T-cell (primary cell): Measurements from ENCODE around the gene SLIT3. TPM values are rescaled to one million over a fixed set of nuclear protein-coding genes. Genes with fewer than 3 reads are reported as not detected.

ENCODE experiments used
- ATAC-seq, 4 experiments: fragments of 200-7000 bp in 3 of 4; fragments of 150-1000 bp in 1 of 4; cut with Tn5 transposase; replicated peaks in 1 of 4; 1 replicate in 3 of 4; 2 replicates in 1 of 4; pipeline ENCODE4 v1.10.0; 2021; ENCODE audit warnings: moderate library complexity in 3 of 4, mild to moderate bottlenecking in 2 of 4, moderate number of reproducible peaks in 1 of 4
- CTCF ChIA-PET, 2 donors: fragments of 300-600 bp; sonication (Branson Sonifier 250); formaldehyde crosslinking; loops; one replicate each; lab custom pipeline; 2022; ENCODE audit warnings: antibody characterized with exemption in 2 of 2; lab: Charles Lee
- POLR2A ChIA-PET, 2 donors: fragments of 300-600 bp; sonication (Branson Sonifier 250); formaldehyde crosslinking; loops; one replicate each; lab custom pipeline; 2022; ENCODE audit warnings: antibody characterized with exemption in 2 of 2; lab: Charles Lee
- DNase-seq, 35 experiments: peaks; one replicate each; pipeline versions ENCODE4 v3.0.0 to v3.0.0-alpha.2; 2013 to 2023
- H3K27ac ChIP-seq: one replicate; pipeline ENCODE4 v1.5.1; 2013; ENCODE audit warnings: low read length
- H3K27me3 ChIP-seq, 2 experiments: replicated peaks in 1 of 2; 1 replicate in 1 of 2; 2 replicates in 1 of 2; pipeline versions ENCODE4 v1.6.1 to v1.7.0; 2013; ENCODE audit warnings: low read length in 1 of 2, mixed read lengths in 1 of 2; ENCODE audit not compliant: control insufficient read depth in 2 of 2, insufficient read depth in 2 of 2; ENCODE audit errors: extremely low read depth in 1 of 2
- H3K36me3 ChIP-seq, 2 donors: 1 replicate in 1 of 2; 2 replicates in 1 of 2; pipeline versions ENCODE4 v1.6.1 to v1.7.0; 2013; ENCODE audit warnings: low read length in 1 of 2; ENCODE audit not compliant: control insufficient read depth in 2 of 2, insufficient read depth in 1 of 2; ENCODE audit errors: extremely low read depth in 1 of 2
- H3K4me1 ChIP-seq, 2 experiments: 1 replicate in 1 of 2; 2 replicates in 1 of 2; pipeline versions ENCODE4 v1.6.1 to v1.7.0; 2013; ENCODE audit warnings: low read length in 2 of 2, mixed read lengths in 1 of 2; ENCODE audit not compliant: insufficient read depth in 2 of 2, control insufficient read depth in 1 of 2; ENCODE audit errors: extremely low read depth in 1 of 2
- H3K4me3 ChIP-seq, 2 donors: 1 replicate in 1 of 2; 2 replicates in 1 of 2; pipeline versions ENCODE4 v1.5.1 to v1.7.0; 2013; ENCODE audit warnings: mild to moderate bottlenecking in 2 of 2, low read length in 1 of 2, moderate library complexity in 1 of 2; ENCODE audit not compliant: control insufficient read depth in 1 of 2; ENCODE audit errors: extremely low read depth in 1 of 2
- H3K9me3 ChIP-seq: 2 replicates; pipeline ENCODE4 v1.7.0; 2013
- H3K27ac Mint-ChIP-seq, 2 donors: one replicate each; pipeline ENCODE4 v1.8.0; 2020 to 2021; ENCODE audit warnings: mild to moderate bottlenecking in 2 of 2, mixed read lengths in 2 of 2
- H3K27me3 Mint-ChIP-seq, 2 donors: one replicate each; pipeline ENCODE4 v1.8.0; 2021 to 2022; ENCODE audit warnings: mixed read lengths in 2 of 2
- H3K36me3 Mint-ChIP-seq: one replicate; pipeline ENCODE4 v1.8.0; 2021; ENCODE audit warnings: mixed read lengths
- H3K4me1 Mint-ChIP-seq, 3 donors: one replicate each; pipeline ENCODE4 v1.8.0; 2020 to 2022; ENCODE audit warnings: mixed read lengths in 3 of 3, mild to moderate bottlenecking in 1 of 3
- H3K4me3 Mint-ChIP-seq, 3 donors: one replicate each; pipeline ENCODE4 v1.8.0; 2020 to 2022; ENCODE audit warnings: mild to moderate bottlenecking in 3 of 3, mixed read lengths in 3 of 3, moderate library complexity in 3 of 3
- H3K9me3 Mint-ChIP-seq, 3 donors: one replicate each; pipeline ENCODE4 v1.8.0; 2020 to 2022; ENCODE audit warnings: mixed read lengths in 3 of 3
- WGBS: methylation state at CpG from one replicate; pipeline ENCODE4 v1.1.5; 2013; ENCODE audit warnings: missing lambda C conversion rate; ENCODE audit not compliant: insufficient coverage; 5-methylcytosine and 5-hydroxymethylcytosine counted together
- total RNA-seq, 35 experiments: library from RNA in 6 of 35; stranded (reverse) in 6 of 35; fragments of 120-200 nt in 1 of 35; gene quantifications; one replicate each; pipeline versions ENCODE4 v1.2.1 to v1.2.4 and lab custom pipeline; 2013 to 2026

The SLIT3 gene
- total RNA-seq, 5 donors from 2014 or later (not counting 1 experiment from before 2014, with no cell fraction given) = 0.13 to 0.32 (median 0.13) TPM; not detected in 2

GRCh38 chr5:168818558-168818957 lies 482.4 kb downstream of the SLIT3 start:
- H3K27me3 Mint-ChIP-seq = peaks cover 5 to 10% of the 10 kb centered on the region in 2 donors
- H3K36me3 Mint-ChIP-seq = no peaks in the 10 kb centered on the region
- Histone ChIP-seq H3K27ac (no peak overlapping the region), H3K4me1 (no peaks in the 10 kb centered on the region), H3K27me3 (no peaks in the 10 kb centered on the region), H3K4me3 (no peak overlapping the region), H3K9me3 (no peaks in the 10 kb centered on the region), H3K36me3 (no peaks in the 10 kb centered on the region)
- no peak overlapping the region for H3K27ac Mint-ChIP-seq
- DNase-seq = no peak
- H3K4me3 Mint-ChIP-seq = no peak overlapping the region
- WGBS = 86% methylated on average over 2 of the region's 4 CpGs
- no peak for ATAC-seq
- ChIA-PET CTCF (no interaction called here), POLR2A (no interaction called here)
- H3K9me3 Mint-ChIP-seq = peaks cover 0 to 5% (median 0%) of the 10 kb centered on the region in 3 donors
- no peaks in the 10 kb centered on the region for H3K4me1 Mint-ChIP-seq

GRCh38 chr5:168817591-168817990 lies 483.3 kb downstream of the SLIT3 start:
- Mint-ChIP-seq H3K4me1 (no peaks in the 10 kb centered on the region), H3K27ac (no peak overlapping the region), H3K36me3 (no peaks in the 10 kb centered on the region), H3K27me3 (peaks cover 0 to 5% of the 10 kb centered on the region in 2 donors), H3K4me3 (no peak overlapping the region), H3K9me3 (no peaks in the 10 kb centered on the region)
- ChIA-PET POLR2A (no interaction called here), CTCF (no interaction called here)
- Histone ChIP-seq H3K4me1 (no peaks in the 10 kb centered on the region), H3K27ac (no peak overlapping the region), H3K27me3 (no peaks in the 10 kb centered on the region), H3K9me3 (no peaks in the 10 kb centered on the region), H3K36me3 (no peaks in the 10 kb centered on the region), H3K4me3 (no peak overlapping the region)
- ATAC-seq = no peak
- no peak for DNase-seq
- 100% methylated on average over 1 of the region's 5 CpGs for WGBS

DNA sequence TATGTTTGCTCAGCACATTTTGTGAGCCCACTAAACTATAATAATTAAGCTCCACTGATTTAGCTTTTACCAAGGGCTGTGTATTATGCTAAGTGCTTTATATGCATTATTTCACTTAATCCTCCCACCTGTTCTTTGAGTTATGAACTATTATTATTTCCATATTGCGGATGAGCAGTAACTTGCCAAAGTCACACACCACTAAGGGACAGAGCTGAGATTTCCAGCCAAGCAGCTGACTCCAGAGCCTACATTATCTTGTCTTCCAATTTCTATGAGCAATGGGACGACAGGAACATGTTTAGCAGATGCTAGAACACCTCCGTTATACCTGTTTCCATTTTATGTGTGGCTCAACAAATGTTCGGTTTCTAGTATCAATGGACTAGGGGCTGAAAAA lies 484.3 kb downstream of the SLIT3 start:
- CTCF ChIA-PET = interaction anchor here in 1 of 2 donors (0.6 kb wide), 1 partner anchor 104 kb away, joined by 3 read pairs; no protein-coding TSS in a partner anchor
- H3K9me3 ChIP-seq = no peaks in the 10 kb centered on the region
- Mint-ChIP-seq H3K4me3 (no peak overlapping the region), H3K36me3 (no peaks in the 10 kb centered on the region), H3K4me1 (no peaks in the 10 kb centered on the region), H3K9me3 (no peaks in the 10 kb centered on the region), H3K27me3 (peaks cover 0 to 5% of the 10 kb centered on the region in 2 donors), H3K27ac (no peak overlapping the region)
- no peak for DNase-seq
- no peaks in the 10 kb centered on the region for H3K27me3 ChIP-seq
- H3K36me3 ChIP-seq = no peaks in the 10 kb centered on the region
- no peak overlapping the region for H3K4me3 ChIP-seq
- H3K4me1 ChIP-seq = no peaks in the 10 kb centered on the region
- POLR2A ChIA-PET = no interaction called here
- WGBS = 100% methylated on average over 1 of the region's 4 CpGs
- ATAC-seq = no peak
- no peak overlapping the region for H3K27ac ChIP-seq

GRCh38 chr5:168813184-168813968 lies 487.6 kb downstream of the SLIT3 start:
- Histone ChIP-seq H3K4me1 (no peaks in the 10 kb centered on the region), H3K27me3 (peaks cover 0 to 9% of the 10 kb centered on the region in 2 experiments), H3K4me3 (no peak overlapping the region), H3K27ac (no peak overlapping the region), H3K36me3 (no peaks in the 10 kb centered on the region), H3K9me3 (no peaks in the 10 kb centered on the region)
- no peak for ATAC-seq
- DNase-seq = no peak
- 60% methylated on average over 1 of the region's 4 CpGs for WGBS
- Mint-ChIP-seq H3K36me3 (no peaks in the 10 kb centered on the region), H3K4me3 (no peak overlapping the region), H3K9me3 (no peaks in the 10 kb centered on the region), H3K27me3 (peaks cover 0 to 3% of the 10 kb centered on the region in 2 donors), H3K4me1 (no peaks in the 10 kb centered on the region), H3K27ac (no peak overlapping the region)
- ChIA-PET POLR2A (no interaction called here), CTCF (interaction anchor here in 1 of 2 donors (0.5 kb wide), 1 partner anchor 1092 kb away, joined by 3 read pairs; no protein-coding TSS in a partner anchor)

DNA sequence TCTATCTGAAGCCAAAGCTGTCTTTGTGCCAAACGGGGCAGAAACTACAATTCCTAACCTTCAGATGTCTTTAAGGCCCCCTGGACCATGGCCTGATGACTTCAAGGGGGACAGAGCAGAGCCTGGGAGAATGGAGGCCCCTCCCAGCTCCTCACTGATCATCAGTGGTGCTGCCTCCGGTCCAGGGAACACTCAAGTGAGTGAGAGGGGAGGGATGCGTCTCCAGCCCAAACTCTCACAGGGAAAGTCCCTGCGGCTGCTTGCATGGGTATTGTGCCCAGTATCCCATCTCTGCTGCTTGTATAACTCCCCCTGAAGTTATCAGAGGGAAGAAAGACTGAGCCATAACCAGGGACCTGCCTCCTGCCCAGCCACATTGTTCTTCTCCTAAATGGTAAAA lies 490.3 kb downstream of the SLIT3 start:
- H3K4me1 Mint-ChIP-seq = no peaks in the 10 kb centered on the region
- ATAC-seq = no peak
- no peak overlapping the region for H3K27ac Mint-ChIP-seq
- no peaks in the 10 kb centered on the region for H3K27me3 Mint-ChIP-seq
- ChIA-PET POLR2A (no interaction called here), CTCF (no interaction called here)
- H3K9me3 Mint-ChIP-seq = no peaks in the 10 kb centered on the region
- no peak overlapping the region for H3K4me3 ChIP-seq
- no peaks in the 10 kb centered on the region for H3K9me3 ChIP-seq
- no peaks in the 10 kb centered on the region for H3K4me1 ChIP-seq
- H3K27me3 ChIP-seq = peaks cover 0 to 14% of the 10 kb centered on the region in 2 experiments
- no peak overlapping the region for H3K4me3 Mint-ChIP-seq
- no peaks in the 10 kb centered on the region for H3K36me3 ChIP-seq
- WGBS = 65% methylated on average over 2 of the region's 4 CpGs
- no peaks in the 10 kb centered on the region for H3K36me3 Mint-ChIP-seq
- DNase-seq = no peak
- no peak overlapping the region for H3K27ac ChIP-seq

GRCh38 chr5:168809218-168809617 lies 491.7 kb downstream of the SLIT3 start:
- ATAC-seq (no peak), DNase-seq (no peak)
- Histone ChIP-seq H3K27ac (no peak overlapping the region), H3K36me3 (no peaks in the 10 kb centered on the region), H3K9me3 (no peaks in the 10 kb centered on the region), H3K4me3 (no peak overlapping the region), H3K27me3 (peaks cover 0 to 14% of the 10 kb centered on the region in 2 experiments), H3K4me1 (no peaks in the 10 kb centered on the region)
- H3K27me3 Mint-ChIP-seq = no peaks in the 10 kb centered on the region
- H3K36me3 Mint-ChIP-seq = no peaks in the 10 kb centered on the region
- no peak overlapping the region for H3K4me3 Mint-ChIP-seq
- no peaks in the 10 kb centered on the region for H3K4me1 Mint-ChIP-seq
- ChIA-PET POLR2A (no interaction called here), CTCF (no interaction called here)
- H3K27ac Mint-ChIP-seq = no peak overlapping the region
- 87% methylated on average over 3 of the region's 7 CpGs for WGBS
- H3K9me3 Mint-ChIP-seq = no peaks in the 10 kb centered on the region
